Skin of body (tissue), 2 donors: ENCODE results near the gene SLC2A4RG. TPM values are rescaled to one million over a fixed set of nuclear protein-coding genes. Genes with fewer than 3 reads are reported as not detected.

Experiments
- DNase-seq: peaks from one replicate; lab custom pipeline; 2025; lab: John Stamatoyannopoulos, UW
- total RNA-seq: library from RNA; depleted of rRNA; stranded (reverse); fragments of >200 nt; gene quantifications from one replicate; pipeline ENCODE4 v1.2.3, GENCODE V29; 2014

Gene SLC2A4RG
- total RNA-seq, 1 donor from 2014 or later = 21.5 TPM

DNA sequence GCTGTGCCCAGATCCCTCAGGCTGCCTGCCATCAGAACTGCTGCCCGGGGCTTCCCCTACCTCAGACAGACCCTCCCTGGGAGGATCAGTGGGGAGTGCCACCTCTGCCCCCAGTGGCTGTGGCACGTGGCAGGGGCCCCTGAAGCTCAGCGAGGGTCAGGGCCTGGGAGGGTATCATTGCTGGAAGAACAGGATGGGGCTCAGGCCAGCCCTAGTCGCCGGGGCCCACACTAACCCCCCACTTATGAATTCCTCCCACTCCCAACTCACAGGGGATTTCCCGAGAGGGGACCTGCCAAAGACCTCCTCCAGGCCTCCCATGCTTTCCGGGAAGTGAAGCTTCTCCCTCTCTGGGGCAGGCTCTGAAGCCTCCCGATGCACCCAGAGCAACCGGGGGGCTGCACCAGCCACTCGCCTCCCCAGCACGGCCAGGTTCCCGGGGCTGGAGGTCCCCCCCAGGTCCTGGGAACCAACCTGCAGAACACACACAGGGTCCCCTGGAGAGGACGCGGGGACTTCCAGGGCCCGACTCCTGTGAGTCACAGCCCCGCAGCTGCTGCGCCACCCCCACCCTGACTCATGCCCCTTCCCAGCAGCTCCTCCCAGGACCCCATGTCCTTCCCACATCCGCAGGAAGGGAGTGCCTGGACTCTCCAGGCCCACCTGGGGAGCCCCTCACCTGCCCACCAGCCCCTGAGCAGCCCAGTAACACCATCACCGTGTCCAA is 40.7 kb upstream of the SLC2A4RG start:
- peak; percentile 30 for DNase-seq

- no peak for DNase-seq
These were observed 39.9 kb upstream of the SLC2A4RG start for GRCh38 chr20:63699466-63700198.

DNA sequence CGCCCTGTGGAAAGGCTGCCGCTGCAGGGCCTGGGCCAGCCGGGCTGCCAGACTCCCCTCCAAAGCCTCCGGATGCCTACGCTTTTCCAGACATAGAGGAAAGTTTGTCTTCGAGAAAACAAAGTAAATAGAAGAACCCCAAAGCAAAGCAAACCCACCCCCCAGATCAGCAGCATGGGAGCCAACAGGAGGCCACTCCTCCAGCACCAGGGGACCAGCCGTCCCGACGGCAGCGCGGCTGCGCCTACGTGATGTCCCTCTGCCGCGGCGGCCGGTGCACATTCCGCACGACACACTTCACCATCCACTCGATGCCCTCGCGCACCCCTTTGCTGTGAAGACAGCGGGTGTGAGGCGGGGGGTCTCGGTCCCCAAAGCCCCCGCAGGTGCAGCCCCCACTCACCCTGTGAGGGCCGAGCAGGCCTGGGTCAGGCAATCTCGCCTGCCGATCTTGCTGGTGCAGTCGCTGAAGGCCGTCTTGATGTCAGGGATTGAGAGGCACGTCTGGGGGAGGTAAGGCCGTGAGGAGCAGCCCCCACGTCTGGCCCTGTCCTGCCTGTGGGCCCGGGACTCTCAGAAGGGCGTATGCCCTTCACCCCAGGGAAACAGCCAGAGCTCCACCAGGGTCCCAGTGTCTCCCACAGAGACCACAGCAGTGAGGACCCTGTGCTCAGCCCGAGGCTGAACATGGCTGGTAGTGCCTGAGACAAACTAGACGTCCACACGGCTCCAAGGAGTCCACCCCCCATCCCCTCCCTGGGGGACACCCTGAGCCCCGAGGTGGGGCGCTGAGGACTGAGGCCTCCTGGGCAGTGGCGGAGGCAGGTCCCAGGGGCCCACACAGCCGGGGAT is 39.2 kb upstream of the SLC2A4RG start:
- no peak for DNase-seq

DNA sequence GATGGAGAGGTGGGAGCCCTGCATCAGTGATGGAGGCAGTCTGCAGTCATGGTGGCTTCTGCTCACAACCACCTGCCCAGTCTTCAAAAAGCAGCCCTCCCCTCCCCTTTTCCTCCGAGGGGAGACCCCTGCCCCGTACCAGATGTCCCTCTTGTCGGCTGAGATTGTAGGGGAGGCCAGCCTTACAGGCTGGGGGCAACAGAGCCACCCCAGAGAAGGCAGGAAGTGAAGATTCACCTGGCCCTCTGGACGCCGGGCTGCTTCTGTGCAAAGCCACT is 38.6 kb upstream of the SLC2A4RG start:
- DNase-seq = no peak

DNA sequence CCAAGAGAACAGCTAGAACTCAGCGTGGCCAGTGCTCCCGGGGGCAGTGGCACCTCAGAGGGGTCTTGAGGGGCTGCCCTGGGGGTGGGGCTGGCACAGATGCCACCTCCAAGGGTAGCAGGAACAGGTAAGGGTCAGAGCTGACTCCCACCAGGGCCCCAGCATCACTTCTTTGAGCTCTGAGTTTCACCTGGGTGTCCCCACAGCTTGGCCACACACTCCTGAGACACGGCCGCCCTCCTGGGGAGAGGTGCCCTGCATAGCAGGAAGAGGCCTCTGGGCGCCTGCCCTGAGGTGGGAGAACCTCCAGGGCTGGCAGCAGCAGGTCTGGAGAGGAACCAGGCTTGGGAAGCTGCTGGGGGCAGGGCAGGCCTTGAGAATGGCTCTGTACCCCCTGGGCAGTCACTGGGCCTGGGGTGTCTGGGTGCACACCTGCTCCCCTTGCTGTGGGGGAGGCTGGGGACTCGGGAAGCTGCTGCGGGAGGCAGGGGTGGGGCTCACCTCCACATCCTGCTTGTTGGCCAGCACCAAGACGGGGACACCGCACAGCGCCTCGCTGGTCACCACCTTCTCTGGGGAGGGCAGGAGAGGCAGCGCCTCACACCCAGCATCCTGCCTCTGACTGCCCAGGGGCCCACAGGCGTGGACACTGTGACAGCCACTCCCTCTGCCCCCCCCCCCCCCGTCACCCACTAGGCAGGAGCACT is 38.1 kb upstream of the SLC2A4RG start:
- no peak for DNase-seq

DNA sequence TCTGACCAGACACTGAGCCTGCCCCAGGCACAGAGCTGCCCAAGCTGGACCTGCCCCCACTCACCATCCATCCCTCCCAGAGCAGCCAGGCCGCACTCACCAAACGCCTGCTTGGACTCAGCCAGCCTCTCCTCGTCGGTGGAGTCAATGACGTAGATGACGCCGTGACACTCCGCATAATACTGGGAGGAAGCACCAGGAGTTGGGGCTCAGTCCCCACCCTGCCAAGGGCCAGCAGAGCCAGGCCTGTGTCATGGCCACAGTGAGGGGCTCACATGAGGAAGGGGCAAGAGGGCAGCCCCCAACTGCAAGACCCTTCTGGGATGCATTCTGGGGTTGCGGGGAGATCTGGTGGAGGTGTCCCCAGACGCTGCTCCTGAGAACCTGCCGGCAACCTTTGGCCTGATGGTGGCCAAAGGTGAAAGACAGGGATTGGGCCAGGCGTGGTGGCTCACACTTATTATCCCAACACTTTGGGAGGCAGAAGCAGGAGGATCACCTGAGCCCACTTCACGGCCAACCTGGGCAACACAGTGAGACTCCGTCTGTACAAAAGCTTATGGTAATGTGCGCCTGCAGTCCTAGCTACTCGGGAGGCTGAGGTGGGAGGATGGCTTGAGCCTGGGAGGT is 37.4 kb upstream of the SLC2A4RG start:
- DNase-seq = no peak

GRCh38 chr20:63702751-63703470 is 36.7 kb upstream of the SLC2A4RG start:
- DNase-seq = no peak

GRCh38 chr20:63703471-63703975 is 36.1 kb upstream of the SLC2A4RG start:
- DNase-seq = no peak

DNA sequence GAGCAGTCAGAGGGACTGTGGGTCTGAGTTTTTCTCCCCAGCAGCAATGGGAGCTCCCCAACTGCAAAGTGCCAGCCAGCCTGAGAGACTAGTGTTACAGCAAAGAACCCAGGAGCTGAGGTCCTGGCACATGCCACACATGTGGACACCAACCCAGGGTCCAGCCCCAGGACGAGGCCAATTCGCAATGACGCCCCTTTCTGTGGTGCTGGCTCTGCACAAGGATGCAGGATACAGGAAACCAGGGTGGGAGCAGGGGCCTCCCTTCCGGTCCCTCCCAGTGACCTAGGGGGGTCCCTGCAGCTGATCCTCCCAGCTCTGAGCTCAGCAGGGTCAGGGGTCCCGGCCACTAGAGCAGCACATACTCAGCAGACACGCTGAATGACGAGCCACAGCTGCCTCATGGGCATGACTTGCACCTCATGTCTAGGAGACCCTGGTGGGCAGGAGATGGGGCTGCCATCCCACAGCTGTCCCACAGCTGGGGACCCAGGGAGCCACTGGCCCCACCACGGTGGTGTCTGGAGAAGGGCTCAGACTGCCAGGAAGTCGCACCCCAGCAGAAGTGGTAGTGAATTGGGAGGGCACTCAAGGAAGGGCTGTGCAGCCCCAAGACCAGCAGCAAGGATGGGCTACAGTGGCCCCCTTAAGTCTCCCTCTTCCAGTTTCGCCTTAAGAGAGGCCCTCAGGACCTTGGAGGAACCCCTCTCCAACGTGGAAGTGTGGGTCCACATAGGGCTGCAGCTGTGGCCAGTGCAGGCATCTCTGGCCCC is 35.4 kb upstream of the SLC2A4RG start:
- DNase-seq = no peak

GRCh38 chr20:63704749-63705117 is 34.8 kb upstream of the SLC2A4RG start:
- DNase-seq = no peak

DNA sequence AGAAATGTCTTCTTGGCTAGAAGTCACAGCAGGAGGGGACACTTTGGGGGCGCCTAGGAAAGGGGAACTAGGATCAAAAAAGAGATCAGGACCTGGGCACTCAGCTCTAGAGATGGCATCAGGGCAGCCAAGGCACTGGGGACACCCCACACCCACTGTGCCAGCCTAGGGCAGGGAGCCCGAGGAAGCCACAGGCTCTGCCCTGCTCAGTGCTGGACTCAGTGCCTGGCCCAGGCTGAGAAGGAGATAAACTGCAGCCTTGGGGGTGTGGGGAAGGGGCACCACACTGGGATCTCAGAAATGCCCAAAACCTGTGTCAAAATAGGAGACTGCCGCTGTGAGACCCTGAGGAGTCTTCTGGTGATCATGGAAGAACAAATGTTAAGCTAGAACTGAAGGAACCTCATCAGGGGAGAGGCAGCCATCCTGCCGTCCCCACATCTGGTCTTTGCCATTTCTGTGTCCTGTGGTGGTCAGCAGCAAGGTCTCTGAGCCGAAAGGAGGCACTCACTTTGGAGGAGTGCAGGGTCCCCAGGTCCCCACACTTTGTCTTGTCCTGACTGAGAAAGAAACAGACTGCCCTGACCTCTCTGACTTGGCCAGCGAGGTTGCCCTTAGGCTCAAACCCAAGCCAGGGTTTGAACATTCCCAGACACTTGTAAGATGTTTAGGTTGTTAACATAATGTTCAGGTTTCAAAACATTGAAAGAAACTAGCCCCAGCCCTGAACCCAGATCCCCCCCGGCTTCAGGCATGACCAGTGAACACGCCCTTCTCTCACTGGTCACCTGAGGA is 34.1 kb upstream of the SLC2A4RG start:
- no peak for DNase-seq

DNA sequence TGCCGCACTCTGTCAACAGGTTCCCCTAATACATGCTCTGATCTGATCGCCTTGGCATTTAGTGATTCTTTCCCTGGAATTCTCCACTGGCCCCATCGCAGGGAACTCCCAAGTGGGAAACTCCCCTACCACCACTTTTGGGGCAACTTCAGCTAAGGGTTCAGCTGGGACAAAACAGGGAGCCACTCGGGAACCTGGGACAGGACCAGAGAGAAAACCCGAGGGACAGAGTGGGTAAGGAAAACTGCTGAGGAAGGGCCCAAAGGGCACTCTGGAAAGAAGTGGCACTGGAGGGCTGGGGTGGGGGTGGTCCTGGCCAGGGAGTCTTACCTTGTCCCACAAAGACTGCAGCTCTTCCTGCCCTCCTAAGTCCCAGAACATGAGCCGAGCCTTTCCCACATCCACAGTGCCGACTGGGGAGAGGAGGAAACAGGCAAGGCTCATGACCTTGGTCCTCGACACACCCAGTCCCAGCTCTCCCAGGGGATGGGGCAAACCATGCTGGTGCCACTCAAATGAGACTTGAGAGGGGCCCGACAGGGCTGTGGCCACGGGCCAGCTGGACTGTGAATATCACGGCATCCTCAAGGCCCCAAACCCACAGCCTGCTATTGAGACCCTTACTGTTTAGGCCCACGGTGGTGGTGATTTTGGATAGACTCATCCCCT is 33.4 kb upstream of the SLC2A4RG start:
- DNase-seq = no peak

- no peak for DNase-seq
These were observed 32.6 kb upstream of the SLC2A4RG start for GRCh38 chr20:63706852-63707557.

DNA sequence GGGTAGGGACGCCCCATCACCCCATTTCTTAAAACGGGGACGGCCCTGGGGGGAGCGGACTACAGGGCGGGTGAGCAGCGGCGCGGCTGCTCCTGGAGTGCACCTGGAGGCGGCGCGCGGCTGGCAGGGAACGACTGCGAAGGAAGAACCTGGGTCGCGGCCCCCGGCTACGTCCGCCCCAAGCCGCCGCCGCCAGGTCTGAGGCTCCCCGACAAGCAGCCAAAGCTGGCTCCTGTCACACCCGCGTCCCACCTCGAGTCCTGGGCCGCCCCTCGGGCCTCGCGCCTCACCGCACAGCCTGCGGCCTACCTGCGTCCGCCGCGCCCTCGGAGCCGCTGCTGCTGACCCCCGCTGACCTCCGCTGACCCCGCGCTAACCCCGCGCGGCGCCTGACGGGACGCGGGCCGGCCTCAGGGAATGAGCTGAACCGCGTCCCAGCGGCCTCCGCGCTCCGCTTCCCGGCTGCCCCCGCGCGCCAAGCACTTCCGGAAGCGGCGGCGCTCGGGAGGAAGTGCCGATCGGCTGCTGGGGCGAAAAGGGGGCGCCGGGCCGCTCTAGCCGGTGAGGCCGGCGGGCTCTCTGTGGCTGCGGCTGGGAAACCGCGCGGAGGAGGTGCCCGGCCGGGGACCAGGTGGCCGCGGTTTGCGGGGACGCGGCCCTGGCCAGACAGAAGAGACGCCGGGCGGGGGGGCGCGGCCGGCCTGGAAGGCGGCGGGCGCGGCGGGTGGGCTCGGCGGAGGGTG is 31.8 kb upstream of the SLC2A4RG start, which contains the start of the genes ARFRP1 and ZGPAT:
Gene ARFRP1, minus strand, starts transcription at position 419 of the 743 bp plus-strand sequence. CDS start 885 bp downstream, outside the sequence.
Gene ZGPAT, plus strand, starts transcription at position 482 of the 743 bp plus-strand sequence. CDS start 542 bp downstream, outside the sequence.
- DNase-seq = peak; percentile 47

GRCh38 chr20:63708301-63709148 is 31.1 kb upstream of the SLC2A4RG start:
- DNase-seq = no peak

GRCh38 chr20:63709149-63709527 is 30.4 kb upstream of the SLC2A4RG start:
- no peak for DNase-seq
